ENCODE data around the gene ENPP7. TPM values are rescaled to one million over a fixed set of nuclear protein-coding genes. Genes with fewer than 3 reads are reported as not detected.

The ENPP7 gene
- total RNA-seq, 6 experiments from 2014 or later = not detected

- no peaks in the 10 kb centered on the region for H3K9me3 Mint-ChIP-seq
- no peak for DNase-seq
- TF ChIP-seq CTCF (IDR thresholded peaks at IDR 0.05) = no peak
- no peaks in the 10 kb centered on the region for H3K36me3 Mint-ChIP-seq (ENCODE audit: low read depth)
- peaks cover 24% of the 10 kb centered on the region for H3K27me3 Mint-ChIP-seq (ENCODE audit: insufficient read depth)
- peaks cover 7% of the 10 kb centered on the region; the same call in 1 of the 2 replicates for H3K4me1 Mint-ChIP-seq (ENCODE audit: low read depth)
- no peak overlapping the region for H3K4me3 Mint-ChIP-seq
- no peak overlapping the region for H3K27ac Mint-ChIP-seq
Measured at GRCh38 chr17:79699386-79700036, 31.2 kb upstream of the ENPP7 start.

DNA sequence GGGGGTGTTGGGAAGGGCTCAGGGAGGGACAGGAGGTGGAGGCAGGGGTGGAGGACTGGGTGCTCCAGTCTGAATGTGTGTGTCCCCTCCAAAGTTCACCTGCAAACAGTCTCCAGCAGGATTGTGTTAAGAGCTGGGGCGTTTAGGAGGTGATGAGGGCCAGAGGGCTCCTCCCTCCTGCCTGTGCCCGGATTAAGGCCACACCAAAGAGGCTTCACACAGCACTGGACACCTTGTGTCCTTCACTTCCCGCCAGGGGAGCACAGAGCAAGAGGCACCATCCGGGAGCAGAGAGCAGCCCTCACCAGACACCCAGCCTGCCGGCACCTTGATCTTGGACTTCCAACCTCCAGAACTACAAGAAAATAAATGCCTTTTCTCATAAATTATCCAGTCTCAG is 30.2 kb upstream of the ENPP7 start:
- TF ChIP-seq CTCF (IDR thresholded peaks at IDR 0.05) = no peak
- H3K27me3 Mint-ChIP-seq (ENCODE audit: insufficient read depth) = peaks cover 22% of the 10 kb centered on the region
- no peaks in the 10 kb centered on the region for H3K36me3 Mint-ChIP-seq (ENCODE audit: low read depth)
- H3K4me3 Mint-ChIP-seq = no peak overlapping the region
- no peak overlapping the region for H3K27ac Mint-ChIP-seq
- DNase-seq = no peak
- no peaks in the 10 kb centered on the region for H3K9me3 Mint-ChIP-seq
- peaks cover 6% of the 10 kb centered on the region; the same call in 1 of the 2 replicates for H3K4me1 Mint-ChIP-seq (ENCODE audit: low read depth)

DNA sequence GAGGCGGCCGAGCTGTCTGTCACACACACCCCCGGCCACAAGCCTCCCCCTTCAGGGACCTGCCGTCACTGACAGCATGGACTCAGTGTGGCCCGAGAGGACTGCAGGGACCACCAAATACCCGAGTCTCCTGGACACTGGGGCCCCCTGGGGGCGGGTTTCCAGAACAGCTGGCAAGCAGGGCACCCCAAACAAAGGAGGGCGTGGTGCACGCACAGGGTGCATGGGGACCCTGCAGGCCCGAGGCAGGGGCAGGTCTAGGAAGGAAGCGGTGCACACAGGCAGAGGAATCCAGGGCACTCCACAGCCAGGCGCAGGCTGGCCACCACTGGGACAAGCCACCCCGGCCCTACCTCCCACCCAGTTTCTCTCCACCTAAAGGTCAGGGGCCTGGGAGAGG is 28.7 kb upstream of the ENPP7 start:
- no peaks in the 10 kb centered on the region for H3K4me1 Mint-ChIP-seq (ENCODE audit: low read depth)
- TF ChIP-seq CTCF (IDR thresholded peaks at IDR 0.05) = peak; percentile 27; the same call in 1 of the 2 replicates
- H3K27me3 Mint-ChIP-seq (ENCODE audit: insufficient read depth) = peaks cover 14% of the 10 kb centered on the region
- H3K4me3 Mint-ChIP-seq = no peak overlapping the region
- H3K9me3 Mint-ChIP-seq = no peaks in the 10 kb centered on the region
- H3K36me3 Mint-ChIP-seq (ENCODE audit: low read depth) = no peaks in the 10 kb centered on the region
- DNase-seq = no peak
- H3K27ac Mint-ChIP-seq = no peak overlapping the region

DNA sequence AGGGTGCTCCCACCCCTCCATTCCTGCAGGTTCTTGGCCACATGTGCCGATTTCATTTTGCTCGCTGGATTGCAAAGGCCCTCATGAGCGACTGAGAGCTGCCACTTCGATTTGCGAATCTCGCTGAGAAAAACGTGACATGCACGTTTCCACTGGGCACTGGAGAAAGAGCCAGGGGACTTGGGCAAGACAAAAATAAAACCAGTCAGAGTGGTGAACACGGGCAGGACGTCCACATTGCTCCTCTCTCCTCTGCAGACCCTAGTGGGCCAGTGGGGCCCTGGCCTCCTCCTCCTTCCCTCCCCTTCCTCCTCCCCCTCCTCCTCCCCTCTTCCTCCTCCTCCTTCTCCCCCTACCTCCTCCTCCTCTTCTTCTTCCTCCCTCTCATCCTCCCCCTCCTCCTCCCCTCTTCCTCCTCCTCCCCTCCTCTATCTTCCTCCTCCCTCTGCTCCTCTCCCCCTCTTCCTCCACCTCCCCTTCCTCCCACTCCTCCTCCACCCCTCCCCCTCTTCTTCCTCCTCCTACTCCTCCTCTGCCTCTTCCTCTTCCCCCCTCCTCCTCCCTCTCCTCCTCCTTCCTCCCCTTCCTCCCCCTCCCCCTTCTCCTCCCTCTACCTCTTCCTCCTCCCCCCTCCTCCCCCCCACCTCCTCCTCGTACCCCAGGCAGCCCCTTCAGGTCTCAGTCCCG is 28.1 kb upstream of the ENPP7 start:
- no peak overlapping the region for H3K27ac Mint-ChIP-seq
- TF ChIP-seq CTCF (IDR thresholded peaks at IDR 0.05) = no peak
- H3K4me1 Mint-ChIP-seq (ENCODE audit: low read depth) = no peaks in the 10 kb centered on the region
- no peak overlapping the region for H3K4me3 Mint-ChIP-seq
- H3K9me3 Mint-ChIP-seq = no peaks in the 10 kb centered on the region
- no peaks in the 10 kb centered on the region for H3K36me3 Mint-ChIP-seq (ENCODE audit: low read depth)
- DNase-seq = no peak
- peaks cover 9% of the 10 kb centered on the region for H3K27me3 Mint-ChIP-seq (ENCODE audit: insufficient read depth)

DNA sequence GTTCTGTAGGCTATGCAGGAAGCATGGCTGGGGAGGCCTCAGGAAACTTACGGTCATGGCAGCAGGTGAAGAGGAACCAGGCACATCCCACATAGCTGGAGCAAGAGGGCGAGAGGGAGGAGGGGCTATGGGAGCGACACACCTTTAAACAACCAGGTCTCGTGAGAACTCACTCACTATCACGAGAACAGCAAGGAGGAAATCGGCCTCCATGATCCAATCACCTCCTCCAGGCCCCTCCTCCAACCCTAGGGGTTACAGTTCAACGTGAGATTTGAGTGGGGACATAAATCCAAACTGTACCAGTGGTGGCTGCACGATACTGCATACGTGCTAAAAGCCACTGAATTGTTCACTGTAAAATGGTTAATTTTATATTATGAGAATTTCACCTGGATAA is 26.1 kb upstream of the ENPP7 start:
- H3K36me3 Mint-ChIP-seq (ENCODE audit: low read depth) = no peaks in the 10 kb centered on the region
- H3K4me3 Mint-ChIP-seq = no peak overlapping the region
- no peak for DNase-seq
- peaks cover 5% of the 10 kb centered on the region for H3K27me3 Mint-ChIP-seq (ENCODE audit: insufficient read depth)
- no peak overlapping the region for H3K27ac Mint-ChIP-seq
- no peaks in the 10 kb centered on the region for H3K4me1 Mint-ChIP-seq (ENCODE audit: low read depth)
- H3K9me3 Mint-ChIP-seq = no peaks in the 10 kb centered on the region
- no peak for TF ChIP-seq CTCF (IDR thresholded peaks at IDR 0.05)

Measured in HFFc6 (cell line).